ENCODE results near the gene SIT1.

The SIT1 gene

DNA sequence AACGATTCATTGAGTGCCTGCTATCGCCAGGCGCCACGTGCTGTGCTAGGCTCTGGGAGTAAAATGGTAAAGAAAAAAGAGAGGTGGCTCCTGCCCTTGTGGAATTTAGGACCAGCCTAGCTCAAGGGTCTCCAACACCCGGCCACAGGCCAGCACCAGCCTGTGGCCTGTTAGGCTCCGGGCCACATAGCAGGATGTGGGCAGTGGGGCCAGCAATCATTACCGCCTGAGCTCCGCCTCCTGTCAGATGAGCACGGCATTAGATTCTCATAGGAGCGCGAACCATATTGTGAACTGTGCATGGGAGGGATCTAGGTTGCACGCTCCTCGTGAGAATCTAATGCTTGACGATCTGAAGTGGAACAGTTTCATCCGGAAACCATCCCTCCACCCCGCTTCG is 5.6 kb upstream of the SIT1 start (continued):
- no peak for TF ChIP-seq CREB5 (CRISPR knock-in tag; IDR thresholded peaks at IDR 0.05; ENCODE audit: low read depth)

DNA sequence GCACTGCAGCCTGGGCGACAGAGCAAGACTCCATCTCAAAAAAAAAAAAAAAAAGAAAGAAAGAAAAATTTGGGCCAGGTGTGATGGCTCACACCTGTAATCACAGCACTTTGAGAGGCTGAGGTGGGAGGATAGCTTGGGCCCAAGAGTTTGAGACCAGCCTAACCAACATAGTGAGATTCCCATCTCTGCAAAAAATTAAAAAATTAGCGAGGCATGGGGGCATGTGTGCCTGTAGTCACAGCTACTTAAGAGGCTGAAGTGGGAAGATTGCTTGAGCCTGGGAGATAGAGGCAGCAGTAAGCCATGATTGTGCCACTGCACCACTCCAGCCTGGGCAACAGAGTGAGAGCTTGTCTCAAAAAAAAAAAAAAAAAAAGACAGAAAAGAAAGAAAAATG is 2.9 kb upstream of the SIT1 start:
- TF ChIP-seq ZFP30 (CRISPR knock-in tag; IDR thresholded peaks at IDR 0.05) (no peak), PATZ1 (CRISPR knock-in tag; IDR thresholded peaks at IDR 0.05; ENCODE audit: borderline replicate concordance) (no peak), CSDC2 (CRISPR knock-in tag; IDR thresholded peaks at IDR 0.05) (no peak), RARB (CRISPR knock-in tag; IDR thresholded peaks at IDR 0.05) (no peak), ARNTL (CRISPR knock-in tag; IDR thresholded peaks at IDR 0.05; ENCODE audit: borderline replicate concordance, low read depth) (no peak), ZC3H10 (CRISPR knock-in tag; IDR thresholded peaks at IDR 0.05) (no peak), ESRRG (CRISPR knock-in tag; IDR thresholded peaks at IDR 0.05) (no peak), CREB5 (CRISPR knock-in tag; IDR thresholded peaks at IDR 0.05; ENCODE audit: low read depth) (no peak), GLIS3 (CRISPR knock-in tag; IDR thresholded peaks at IDR 0.05) (no peak), TOX (CRISPR knock-in tag; IDR thresholded peaks at IDR 0.05; ENCODE audit: borderline replicate concordance) (no peak), ZNF70 (CRISPR knock-in tag; IDR thresholded peaks at IDR 0.05) (no peak), ZNF8 (CRISPR knock-in tag; IDR thresholded peaks at IDR 0.05) (no peak), OSR1 (CRISPR knock-in tag; IDR thresholded peaks at IDR 0.05) (no peak), ISL1 (CRISPR knock-in tag; IDR thresholded peaks at IDR 0.05) (no peak), BACH2 (CRISPR knock-in tag; IDR thresholded peaks at IDR 0.05; ENCODE audit: borderline replicate concordance) (no peak)
- TF ChIP-seq, protein P1, sequence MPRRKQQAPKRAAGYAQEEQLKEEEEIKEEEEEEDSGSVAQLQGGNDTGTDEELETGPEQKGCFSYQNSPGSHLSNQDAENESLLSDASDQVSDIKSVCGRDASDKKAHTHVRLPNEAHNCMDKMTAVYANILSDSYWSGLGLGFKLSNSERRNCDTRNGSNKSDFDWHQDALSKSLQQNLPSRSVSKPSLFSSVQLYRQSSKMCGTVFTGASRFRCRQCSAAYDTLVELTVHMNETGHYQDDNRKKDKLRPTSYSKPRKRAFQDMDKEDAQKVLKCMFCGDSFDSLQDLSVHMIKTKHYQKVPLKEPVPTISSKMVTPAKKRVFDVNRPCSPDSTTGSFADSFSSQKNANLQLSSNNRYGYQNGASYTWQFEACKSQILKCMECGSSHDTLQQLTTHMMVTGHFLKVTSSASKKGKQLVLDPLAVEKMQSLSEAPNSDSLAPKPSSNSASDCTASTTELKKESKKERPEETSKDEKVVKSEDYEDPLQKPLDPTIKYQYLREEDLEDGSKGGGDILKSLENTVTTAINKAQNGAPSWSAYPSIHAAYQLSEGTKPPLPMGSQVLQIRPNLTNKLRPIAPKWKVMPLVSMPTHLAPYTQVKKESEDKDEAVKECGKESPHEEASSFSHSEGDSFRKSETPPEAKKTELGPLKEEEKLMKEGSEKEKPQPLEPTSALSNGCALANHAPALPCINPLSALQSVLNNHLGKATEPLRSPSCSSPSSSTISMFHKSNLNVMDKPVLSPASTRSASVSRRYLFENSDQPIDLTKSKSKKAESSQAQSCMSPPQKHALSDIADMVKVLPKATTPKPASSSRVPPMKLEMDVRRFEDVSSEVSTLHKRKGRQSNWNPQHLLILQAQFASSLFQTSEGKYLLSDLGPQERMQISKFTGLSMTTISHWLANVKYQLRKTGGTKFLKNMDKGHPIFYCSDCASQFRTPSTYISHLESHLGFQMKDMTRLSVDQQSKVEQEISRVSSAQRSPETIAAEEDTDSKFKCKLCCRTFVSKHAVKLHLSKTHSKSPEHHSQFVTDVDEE (CRISPR knock-in tag; IDR thresholded peaks at IDR 0.05), result no peak
- TF ChIP-seq, protein P2, sequence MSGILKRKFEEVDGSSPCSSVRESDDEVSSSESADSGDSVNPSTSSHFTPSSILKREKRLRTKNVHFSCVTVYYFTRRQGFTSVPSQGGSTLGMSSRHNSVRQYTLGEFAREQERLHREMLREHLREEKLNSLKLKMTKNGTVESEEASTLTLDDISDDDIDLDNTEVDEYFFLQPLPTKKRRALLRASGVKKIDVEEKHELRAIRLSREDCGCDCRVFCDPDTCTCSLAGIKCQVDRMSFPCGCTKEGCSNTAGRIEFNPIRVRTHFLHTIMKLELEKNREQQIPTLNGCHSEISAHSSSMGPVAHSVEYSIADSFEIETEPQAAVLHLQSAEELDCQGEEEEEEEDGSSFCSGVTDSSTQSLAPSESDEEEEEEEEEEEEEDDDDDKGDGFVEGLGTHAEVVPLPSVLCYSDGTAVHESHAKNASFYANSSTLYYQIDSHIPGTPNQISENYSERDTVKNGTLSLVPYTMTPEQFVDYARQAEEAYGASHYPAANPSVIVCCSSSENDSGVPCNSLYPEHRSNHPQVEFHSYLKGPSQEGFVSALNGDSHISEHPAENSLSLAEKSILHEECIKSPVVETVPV (CRISPR knock-in tag; IDR thresholded peaks at IDR 0.05), result no peak
- TF ChIP-seq, protein P3, sequence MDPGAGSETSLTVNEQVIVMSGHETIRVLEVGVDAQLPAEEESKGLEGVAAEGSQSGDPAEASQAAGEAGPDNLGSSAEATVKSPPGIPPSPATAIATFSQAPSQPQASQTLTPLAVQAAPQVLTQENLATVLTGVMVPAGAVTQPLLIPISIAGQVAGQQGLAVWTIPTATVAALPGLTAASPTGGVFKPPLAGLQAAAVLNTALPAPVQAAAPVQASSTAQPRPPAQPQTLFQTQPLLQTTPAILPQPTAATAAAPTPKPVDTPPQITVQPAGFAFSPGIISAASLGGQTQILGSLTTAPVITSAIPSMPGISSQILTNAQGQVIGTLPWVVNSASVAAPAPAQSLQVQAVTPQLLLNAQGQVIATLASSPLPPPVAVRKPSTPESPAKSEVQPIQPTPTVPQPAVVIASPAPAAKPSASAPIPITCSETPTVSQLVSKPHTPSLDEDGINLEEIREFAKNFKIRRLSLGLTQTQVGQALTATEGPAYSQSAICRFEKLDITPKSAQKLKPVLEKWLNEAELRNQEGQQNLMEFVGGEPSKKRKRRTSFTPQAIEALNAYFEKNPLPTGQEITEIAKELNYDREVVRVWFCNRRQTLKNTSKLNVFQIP (CRISPR knock-in tag; IDR thresholded peaks at IDR 0.05; ENCODE audit: borderline replicate concordance, low read depth), result no peak
- ATAC-seq, result no peak

- TF ChIP-seq ZC3H10 (CRISPR knock-in tag; IDR thresholded peaks at IDR 0.05), result no peak
- no peak for TF ChIP-seq ZFP30 (CRISPR knock-in tag; IDR thresholded peaks at IDR 0.05)
- no peak for ATAC-seq
These were observed 2.1 kb upstream of the SIT1 start for GRCh38 chr9:35652829-35653209.
